Fibroblast of skin of abdomen (primary cell): ENCODE data around the gene TMPRSS6.

ENCODE experiments used
- DNase-seq: peaks from one replicate; pipeline ENCODE4 v3.0.0-alpha.2; 2013

TMPRSS6 gene

DNA sequence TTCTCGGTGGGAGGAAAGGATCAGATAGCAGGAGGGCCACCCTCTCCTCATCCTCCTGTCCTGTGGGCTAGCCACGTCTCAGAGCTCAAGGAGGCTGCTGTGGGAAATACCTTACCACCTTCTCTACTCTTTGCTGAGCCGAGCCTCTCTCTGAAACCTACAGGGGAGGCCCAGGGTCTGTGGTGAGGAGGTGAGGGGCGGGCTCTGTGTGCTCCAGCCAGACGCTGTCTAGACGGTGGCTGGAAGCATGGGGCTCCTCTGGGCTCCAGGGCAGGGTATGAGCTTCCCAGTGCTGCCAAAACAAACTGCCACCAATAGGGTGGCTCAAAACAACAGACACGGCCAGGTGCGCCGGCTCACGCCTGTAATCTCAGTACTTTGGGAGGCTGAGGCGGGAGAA lies 5.5 kb upstream of the TMPRSS6 start:
- no peak for DNase-seq

DNA sequence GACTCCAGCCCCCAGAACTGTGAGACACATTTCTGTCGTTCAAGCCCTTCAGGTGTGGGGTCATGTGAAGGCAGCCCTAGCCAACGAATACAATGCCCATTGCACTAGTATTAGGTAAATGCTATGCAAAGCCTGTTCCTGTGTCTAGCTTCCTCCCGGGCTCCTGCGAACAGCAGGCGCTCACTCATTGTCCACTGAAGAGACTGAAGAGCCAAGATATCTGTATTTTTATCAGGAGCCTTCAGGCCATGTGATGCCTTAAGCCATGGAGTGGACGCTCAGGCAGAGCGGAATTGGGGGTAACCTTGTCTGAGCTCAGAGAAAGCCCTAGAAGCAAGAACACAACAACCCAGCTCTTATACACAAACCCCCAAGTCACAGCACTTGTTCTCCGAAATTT lies 4.2 kb upstream of the TMPRSS6 start:
- no peak for DNase-seq

DNA sequence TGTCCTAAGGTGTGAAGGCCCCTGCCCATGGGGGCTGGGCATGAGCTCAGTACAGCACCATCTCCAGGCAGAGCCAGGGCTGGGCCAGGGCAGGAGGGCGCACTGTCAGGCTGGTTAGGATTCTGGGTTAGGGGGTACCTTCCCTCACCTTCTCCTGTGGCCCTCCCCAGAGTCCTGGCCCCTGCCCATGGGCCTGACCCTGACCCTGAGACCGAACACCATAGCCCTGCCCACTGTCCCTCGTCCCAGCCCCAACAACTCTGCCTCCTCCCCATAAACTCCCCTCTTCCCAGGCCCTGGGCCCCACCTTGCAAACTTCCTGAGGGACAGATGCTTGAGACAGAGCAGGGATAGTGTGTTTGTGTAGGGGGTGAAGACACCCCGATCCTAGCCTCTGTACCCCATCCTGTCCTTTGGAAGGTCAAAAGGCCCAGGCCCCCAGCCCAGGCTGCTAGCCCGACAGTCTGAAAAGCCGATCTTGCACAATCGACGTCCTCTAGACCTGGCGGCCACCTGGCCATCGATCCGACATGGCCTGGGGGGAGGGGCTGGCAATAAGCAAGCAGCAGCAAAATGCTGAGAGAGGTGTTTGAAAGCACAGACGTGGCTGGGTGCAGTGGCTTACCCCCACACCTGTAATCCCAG lies 2.7 kb upstream of the TMPRSS6 start:
- no peak for DNase-seq

DNA sequence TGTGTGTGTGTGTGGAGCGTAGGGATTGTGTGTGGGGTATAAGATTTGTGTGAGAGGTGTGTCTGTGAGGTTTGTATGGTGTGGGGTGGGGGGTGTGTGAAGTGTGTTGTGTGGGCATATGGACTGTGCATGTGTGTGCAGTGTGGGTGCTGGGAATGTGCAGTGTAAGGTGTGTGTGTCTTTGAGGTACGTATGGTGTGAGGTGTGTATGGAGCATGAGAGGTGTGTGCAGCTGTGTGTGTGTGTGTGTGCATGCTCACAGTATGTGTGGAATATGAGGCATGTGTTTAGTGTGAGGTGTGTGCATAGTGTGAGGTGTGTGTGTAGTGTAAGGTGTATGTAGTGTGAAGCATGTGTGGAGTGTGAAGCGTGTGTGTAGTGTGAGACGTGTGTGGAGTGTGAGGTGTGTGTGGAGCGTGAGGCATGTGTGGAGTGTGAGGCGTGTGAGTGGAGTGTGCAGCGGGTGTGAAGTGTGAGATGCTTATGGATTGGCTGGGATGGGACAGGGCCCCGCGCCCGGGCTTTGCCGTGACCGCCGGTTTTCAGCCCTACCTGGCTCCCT lies 1.7 kb upstream of the TMPRSS6 start:
- no peak for DNase-seq

DNA sequence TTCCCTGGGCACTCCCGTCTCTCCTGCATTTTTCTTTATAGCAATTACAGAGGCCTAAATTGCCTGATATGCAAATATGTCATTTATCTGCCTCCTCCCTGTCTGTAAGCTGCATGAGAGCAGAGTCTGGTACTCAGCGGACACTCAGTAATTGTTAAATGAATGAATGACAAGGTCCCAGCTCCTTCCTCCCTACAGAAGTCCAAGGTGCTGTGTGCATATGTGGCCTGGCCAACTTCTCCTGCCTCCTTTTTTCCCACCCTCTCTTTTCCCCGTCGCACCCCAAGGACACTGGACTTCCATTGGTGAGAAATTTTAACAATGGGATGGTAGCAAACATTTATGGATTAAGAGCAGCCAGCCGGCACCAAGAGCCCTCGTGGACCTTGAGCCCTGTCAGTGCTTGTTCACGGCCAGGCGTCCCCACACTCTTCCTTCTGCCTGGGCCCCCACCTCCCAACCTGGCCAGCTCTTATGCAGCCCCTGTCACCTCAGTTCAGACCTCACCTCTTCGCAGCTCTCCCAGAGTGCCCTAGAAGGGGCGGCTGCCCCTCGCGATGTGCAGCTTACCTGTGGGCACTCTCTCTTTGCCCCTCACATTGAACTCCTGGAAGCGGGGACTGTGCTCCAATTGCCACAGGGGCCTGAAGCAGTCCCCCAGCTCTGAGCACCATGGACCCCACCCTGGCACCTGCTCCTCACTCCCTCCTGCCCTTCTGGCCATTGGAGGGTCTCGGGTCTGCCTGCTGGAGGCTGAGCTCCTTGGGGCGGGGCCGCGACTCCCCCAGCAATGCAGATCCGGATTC lies 1.5 kb downstream of the TMPRSS6 start:
- no peak for DNase-seq

DNA sequence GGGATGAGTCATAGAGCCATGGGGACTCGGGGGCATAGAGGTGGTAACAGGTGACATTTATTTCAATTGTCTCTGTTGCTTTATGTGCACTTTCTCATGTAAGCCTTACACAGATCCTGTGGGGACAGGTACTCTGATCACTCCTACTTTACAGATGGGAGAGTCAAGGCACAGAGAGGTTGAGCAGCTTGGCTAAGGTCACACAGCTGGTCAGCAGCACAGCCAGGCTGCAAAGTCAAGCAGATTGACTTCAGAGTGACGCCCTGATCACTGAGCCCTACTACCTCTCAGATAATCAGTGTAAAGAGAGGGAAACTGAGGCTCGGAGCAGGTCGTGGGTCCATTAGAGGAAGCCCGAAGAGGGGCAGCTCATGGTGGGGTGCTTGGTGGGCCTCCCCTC lies 3.5 kb downstream of the TMPRSS6 start:
- DNase-seq = no peak

DNA sequence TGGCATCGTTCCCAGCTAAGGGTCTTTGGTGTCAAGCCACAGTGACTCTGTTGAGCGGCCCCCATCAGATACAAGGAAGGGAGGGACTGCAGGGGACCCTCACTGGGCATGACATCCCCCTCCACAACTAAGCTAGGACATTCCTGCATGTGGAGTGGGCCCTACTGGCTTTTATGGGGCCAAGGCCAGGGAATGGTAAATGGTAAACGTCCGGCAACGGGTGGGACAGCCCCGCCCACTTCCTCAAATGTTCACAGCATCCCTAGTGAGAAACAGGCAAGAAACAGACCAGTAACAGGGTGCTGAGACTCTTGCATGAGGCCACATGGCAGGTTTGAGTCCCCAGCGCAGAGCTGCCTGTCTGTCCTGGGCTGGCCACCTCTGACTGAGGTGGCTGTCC lies 4.4 kb downstream of the TMPRSS6 start:
- no peak for DNase-seq

DNA sequence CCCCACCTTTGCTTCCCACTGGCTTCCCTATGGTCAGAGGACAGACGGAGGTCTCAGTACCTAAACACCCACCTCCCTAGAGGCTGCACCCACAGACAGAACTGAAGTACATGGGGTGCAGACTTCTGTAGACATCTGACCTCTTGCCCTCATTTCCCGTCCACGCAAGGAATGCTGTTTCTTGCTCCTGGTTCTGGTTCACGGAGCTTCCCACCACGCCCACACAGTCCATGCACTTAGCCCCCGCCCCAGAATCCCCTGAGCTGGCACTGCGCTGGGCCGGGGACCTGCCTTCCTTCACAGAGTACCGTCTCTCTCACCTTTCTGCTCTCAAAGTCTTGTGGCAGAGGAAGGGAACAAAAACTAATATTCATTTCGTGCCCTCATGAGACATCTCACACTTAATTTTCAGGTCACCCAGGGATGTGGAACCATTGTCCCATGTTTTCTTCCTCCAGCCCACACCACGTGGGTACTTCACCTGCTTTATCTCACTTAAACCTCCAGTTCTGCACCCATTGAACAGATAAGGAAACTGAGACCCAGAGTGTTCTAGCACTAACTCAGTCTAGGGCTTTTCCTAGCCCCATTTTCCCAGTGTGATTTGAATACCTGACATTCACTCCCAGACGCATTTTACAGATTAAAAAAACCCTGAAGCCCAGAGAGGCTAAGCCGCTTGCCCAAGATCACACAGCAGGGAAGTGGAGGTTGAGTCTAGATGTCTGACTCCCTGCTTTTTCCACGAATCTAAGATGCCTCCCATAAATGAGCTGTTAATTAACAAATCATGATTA lies 5.7 kb downstream of the TMPRSS6 start:
- DNase-seq = no peak

DNA sequence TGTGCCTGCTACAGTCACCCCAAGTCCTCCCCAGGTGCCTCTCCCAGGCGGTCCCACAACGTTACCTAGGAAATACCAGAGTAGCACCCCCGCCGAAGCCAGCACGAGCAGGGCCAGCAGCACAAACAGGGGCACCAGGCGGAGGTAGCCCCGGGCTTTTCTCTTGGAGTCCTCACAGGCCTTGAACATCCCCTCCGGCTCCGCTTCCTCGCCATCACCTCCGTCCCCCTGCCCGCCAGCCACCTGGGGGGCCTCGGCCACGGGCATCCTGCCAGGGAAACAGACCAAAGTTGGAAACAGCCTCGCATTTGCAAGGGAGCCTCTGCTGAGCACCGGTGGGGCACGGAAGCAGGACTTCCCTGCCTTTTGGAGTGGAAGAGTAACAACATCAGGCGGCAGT lies 6.4 kb downstream of the TMPRSS6 start:
- DNase-seq = no peak

DNA sequence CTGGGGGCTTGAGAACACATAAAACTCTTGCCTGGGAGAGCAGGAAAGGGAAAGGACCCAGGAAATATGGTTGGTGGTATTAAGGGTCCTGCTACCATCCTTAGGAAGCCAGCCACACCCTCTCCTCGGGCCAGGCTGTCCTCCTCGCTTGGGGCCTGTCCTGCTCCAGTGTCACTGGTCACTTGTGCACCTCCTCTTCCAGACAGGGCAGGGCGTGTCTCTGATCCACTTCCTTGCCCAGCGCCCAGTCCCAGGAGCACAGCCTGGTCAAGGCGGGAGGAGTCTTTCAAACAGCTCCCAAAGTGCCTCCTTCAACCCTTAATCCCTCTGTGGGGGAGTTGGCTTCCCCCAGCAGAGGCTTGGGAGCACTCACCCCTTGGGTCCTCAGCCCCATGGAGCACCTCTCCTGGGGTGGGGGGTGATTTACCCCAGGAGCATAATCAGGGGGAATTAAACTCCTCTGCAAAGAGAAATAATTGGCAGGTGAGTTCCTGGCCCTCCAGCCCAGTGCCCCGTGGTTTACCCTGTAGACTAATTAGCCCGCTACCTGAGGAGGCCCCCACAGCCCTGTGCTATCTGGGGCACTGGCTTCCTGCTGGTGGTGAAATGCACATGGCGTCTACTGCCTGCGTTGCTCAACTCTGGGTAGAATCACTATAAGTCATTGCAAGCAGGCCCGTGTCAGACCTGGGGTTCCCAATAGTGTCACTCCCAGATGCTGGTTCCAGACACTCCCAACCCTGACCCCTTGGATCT lies 8.0 kb downstream of the TMPRSS6 start:
- no peak for DNase-seq

DNA sequence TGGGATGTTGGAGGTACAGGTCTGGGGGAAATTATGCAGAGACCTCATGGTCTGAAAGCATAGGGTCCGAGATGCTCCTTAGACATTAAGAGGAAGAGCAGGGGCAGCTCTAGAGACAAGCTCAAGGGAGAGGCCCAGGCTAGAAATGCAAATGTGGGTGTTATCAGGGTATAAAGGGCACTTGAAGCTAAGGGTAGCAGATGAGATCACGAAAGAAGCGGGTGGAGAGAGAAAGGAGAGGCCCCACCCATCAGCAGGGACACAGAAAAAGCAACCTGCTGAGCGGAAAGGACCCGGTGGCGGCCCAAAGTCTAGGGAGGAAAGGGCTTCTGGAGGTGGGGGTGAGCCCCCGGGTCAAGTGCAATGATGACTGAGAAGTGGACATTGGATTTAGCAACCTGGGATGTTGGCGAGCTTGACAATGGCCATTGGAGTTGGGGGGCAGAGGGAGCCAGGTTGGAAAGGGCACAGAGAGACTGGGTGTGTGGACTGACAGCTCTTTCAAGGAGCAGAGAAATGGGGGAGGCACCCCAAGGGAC lies 8.9 kb downstream of the TMPRSS6 start:
- DNase-seq = no peak

DNA sequence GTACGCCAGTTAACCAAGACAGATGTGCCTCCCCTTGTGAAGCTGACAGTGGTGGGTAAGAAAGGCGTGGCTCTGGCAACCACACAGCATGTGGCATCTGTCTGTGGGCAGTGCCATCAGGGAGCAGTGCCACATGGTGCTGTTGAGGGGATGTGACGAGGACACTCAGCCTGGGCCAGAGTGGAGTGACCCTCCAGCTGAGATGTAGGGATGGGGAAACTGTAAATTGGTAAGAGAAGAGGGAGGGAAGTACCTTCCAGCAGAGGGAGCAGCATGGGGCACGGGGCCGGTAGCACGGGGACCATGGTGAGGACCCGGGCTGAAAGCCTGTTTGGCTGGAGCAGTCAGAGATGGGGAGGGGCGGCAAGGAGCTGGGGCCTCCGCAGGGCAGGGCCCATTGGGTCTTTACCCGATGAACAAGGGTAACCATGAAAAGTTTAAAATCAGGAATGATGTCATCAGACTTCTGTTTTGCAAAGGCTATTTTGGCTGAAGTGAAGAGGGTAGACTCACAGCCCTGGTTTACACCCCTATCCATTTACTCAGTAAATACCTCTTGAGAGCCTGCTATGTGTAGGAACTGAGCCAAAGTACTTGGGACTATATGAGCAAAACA lies 10.4 kb downstream of the TMPRSS6 start:
- DNase-seq = no peak

DNA sequence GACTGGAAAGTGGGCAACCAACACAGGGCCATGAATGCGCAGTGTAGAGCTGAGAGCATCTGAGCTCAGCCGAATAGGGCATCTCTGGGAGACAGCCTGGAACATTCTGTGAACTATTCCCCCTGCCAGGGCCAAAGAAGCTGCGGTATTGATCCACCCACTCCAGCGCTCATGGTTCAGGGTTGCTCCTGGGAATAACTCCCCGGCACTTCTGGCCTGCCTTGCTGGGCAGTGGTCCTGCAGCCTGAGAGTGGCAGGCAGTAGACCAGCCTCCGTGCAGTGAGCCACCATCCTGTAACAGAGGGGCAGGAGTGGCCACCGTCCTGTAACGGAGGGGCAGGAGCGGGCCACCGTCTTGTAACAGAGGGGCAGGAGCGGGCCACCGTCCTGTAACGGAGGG lies 12.2 kb downstream of the TMPRSS6 start:
- DNase-seq = no peak

DNA sequence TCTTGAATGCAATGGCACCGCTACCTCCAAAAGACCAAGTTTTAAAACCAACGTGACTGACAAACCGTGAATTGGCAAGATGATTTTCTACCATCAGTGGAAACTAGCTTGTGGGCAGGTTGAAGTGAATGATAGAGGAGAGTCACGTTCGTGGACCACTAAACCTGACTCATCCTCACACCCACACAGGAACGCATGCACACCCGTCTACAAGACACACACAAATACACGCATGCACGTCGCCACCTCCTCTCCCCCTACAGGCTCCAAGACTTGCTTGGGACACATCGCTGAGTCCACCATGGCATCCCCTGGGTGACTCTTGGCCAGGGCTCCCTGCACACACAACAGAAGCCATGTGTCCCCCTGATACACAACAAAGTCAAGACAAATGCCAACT lies 14.4 kb downstream of the TMPRSS6 start:
- DNase-seq = no peak

DNA sequence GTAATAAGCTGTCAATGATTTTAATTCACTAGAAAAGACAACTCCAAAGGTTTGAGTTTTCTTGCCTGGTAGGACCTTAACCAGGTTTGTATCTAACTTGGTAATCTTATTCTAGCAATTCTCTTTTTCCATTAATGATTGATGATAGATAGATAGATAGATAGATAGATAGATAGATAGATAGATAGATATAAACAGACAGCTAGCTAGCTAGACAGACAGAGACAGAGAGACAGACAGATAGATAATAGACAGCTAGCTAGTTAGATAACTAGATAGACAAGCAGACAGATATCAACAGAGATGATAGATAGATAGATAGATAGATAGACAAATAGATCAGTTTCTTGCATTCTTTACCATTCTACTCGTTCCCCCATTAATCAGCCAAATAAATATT lies 15.3 kb downstream of the TMPRSS6 start:
- no peak for DNase-seq

DNA sequence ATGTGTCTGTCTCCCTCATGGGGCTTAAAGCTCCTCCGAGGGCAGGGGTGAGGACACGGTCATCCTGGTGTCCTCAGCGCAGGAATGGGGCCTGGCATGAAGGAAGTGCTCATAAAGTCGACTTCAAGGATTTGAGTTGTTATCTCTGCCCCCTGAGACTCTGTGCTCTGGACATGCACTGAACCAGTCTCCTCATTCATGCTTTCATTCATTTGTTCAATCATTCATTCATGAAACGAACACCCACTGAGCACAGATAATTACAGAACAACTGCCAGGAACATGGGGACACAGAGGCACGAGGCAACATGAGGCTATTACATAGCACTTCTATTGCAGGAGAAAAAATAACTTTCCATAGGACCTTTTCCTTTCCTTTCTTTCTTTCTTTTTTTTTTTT lies 16.5 kb downstream of the TMPRSS6 start:
- no peak for DNase-seq

DNA sequence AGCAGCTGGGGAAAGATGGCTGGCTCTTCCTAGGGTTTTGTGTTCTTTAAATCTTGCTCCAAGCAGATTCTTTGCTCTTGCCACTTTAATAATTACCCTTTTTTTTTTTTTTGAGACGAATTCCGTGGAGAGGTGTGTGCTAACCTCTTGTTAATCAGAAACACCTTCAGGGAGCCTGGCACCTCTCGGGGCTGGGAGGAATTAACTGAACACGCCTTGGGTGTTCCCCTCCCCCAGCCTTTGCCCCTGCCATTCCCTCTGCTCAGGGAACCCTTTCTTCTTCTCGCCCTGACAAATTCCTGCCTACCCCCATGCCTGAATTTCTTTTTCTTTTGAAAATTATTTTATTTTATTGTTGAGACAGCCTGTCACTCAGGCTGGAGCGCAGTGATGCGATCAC lies 17.5 kb downstream of the TMPRSS6 start:
- no peak for DNase-seq

DNA sequence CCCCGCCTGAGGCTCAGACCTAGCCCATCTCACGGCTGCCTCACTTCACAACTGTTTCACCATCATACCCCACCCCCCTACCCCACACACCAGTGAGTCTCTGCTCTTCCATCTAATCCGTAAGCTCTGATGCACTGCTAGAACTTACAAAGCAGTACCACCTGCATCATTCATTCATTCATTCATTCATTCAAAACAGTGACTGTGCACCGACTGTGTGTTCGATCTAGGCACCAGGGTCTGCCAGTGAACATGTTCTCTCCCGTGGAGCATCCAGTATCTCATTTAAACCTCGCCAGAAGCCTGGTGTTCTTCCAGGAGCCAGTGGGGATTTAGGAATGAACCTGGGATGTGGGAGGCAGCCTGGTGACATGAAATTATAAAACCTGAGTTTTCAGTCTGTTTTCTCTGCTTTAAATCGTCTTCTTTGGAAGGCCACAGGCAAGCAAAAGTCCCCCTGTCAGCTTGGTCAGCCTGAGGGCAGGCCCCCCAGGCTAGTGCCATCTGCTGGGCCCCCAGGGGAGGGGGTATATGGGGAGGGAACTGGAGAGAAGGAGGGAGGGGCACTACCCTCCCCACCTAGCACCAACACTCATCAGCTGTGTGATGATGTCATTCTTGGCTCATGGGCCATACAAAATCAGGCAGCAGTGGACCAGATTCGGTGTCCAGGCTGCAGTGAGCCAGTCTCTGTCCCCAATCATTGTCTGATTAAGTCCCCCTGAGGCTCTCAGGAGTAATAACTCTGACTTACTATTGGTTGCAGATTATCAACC lies 18.4 kb downstream of the TMPRSS6 start:
- no peak for DNase-seq

DNA sequence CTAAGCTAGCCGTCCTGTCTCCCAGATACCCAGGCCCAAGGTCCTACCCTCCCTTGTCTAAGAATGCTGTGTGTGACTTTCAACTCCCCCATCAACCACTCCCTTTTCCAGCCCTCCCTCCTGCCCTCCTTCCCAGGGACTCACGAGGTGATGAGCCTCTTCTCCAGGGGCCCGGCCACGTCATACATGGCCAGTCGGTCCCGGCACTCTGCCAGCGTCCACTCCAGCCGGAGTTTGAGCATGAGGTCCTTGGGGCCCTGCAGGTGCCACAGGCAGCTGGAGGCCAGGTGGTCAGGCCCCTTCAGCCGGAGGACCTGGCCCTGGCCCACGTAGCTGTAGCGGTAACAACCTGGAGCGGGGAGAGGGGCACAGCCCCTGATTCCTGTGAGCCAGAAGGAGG lies 20.1 kb downstream of the TMPRSS6 start:
- DNase-seq = no peak

DNA sequence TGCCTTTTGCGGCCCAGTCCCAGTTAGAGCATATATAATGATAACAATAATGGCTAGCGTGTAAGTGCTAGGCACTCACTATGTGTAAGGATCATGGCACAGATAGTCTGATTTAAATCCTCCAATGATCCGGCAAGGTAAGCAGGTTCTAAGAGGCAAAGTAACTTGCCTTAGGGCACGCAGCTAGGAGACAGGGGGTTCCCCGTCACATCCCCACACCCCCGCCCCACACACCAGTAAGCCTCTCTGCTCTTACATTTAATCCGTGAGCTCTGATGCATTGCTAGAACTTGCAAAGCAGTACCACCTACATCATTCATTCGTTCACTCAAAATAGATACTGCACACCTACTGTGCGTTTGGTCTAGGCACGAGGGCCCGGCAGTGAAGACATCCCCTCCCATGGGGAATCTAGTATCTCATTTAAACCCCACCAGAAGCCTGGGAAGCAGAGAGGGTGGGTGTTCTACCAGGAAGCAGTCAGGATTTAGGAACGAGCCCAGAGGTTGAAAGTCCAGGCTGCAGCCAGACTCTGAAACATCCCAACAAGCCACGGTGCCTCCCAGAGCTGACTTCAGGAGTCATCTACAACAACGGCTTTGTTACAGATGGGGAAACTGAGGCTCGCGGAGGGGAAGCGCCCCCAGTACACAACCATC lies 20.6 kb downstream of the TMPRSS6 start:
- DNase-seq = no peak
